ENCODE results near the gene CCL17. TPM values are rescaled to one million over a fixed set of nuclear protein-coding genes. Genes with fewer than 3 reads are reported as not detected.
"Not testable (repeated sequence)": the region's sequence is repeated elsewhere in the genome, so short reads cannot be mapped to it uniquely, and the experiment has no call there.

Gene CCL17
- total RNA-seq, 1 donor from 2014 or later, result 2.8 TPM

DNA sequence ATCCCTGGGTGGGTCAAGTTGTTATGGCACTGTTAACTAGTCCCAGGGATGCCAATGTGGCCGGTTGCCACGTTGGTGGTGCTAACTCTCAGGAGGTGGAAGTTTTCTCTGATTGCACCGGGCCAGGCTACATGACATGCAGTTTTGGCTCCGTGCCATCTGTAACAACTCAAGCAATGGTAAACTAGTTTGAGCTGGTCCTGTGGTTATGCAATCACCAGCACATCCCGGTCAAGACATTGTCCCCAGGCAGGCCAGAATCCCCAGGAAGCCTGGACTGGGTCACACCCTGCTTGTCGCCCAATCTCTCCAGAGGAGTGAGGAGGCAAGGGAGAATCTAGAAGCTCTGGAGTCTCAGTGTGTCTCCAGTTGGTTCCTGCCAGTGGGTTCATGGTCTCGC is 10.1 kb upstream of the CCL17 start:
- intact Hi-C loops (cut with DNase I), result no loop called here
- ATAC-seq (no peak), DNase-seq (no peak)
- no peaks in the 10 kb centered on the region for H3K9me3 ChIP-seq
- no peaks in the 10 kb centered on the region for H3K36me3 ChIP-seq
- no peaks in the 10 kb centered on the region for H3K4me1 ChIP-seq
- TF ChIP-seq, protein P1, sequence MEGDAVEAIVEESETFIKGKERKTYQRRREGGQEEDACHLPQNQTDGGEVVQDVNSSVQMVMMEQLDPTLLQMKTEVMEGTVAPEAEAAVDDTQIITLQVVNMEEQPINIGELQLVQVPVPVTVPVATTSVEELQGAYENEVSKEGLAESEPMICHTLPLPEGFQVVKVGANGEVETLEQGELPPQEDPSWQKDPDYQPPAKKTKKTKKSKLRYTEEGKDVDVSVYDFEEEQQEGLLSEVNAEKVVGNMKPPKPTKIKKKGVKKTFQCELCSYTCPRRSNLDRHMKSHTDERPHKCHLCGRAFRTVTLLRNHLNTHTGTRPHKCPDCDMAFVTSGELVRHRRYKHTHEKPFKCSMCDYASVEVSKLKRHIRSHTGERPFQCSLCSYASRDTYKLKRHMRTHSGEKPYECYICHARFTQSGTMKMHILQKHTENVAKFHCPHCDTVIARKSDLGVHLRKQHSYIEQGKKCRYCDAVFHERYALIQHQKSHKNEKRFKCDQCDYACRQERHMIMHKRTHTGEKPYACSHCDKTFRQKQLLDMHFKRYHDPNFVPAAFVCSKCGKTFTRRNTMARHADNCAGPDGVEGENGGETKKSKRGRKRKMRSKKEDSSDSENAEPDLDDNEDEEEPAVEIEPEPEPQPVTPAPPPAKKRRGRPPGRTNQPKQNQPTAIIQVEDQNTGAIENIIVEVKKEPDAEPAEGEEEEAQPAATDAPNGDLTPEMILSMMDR (IDR thresholded peaks at IDR 0.05), result no peak
- no peak overlapping the region for H3K4me3 ChIP-seq
- H3K27me3 ChIP-seq (ENCODE audit: low read depth), result no peaks in the 10 kb centered on the region
- no peak overlapping the region for H3K27ac ChIP-seq

GRCh38 chr16:57395026-57395425 is 9.5 kb upstream of the CCL17 start:
- TF ChIP-seq, protein P1 (IDR thresholded peaks at IDR 0.05), result no peak
- no peak overlapping the region for H3K4me3 ChIP-seq
- DNase-seq (no peak), ATAC-seq (no peak)
- intact Hi-C loops (cut with DNase I), result no loop called here
- no peaks in the 10 kb centered on the region for H3K27me3 ChIP-seq (ENCODE audit: low read depth)
- no peaks in the 10 kb centered on the region for H3K4me1 ChIP-seq
- H3K27ac ChIP-seq, result no peak overlapping the region
- no peaks in the 10 kb centered on the region for H3K9me3 ChIP-seq
- no peaks in the 10 kb centered on the region for H3K36me3 ChIP-seq

DNA sequence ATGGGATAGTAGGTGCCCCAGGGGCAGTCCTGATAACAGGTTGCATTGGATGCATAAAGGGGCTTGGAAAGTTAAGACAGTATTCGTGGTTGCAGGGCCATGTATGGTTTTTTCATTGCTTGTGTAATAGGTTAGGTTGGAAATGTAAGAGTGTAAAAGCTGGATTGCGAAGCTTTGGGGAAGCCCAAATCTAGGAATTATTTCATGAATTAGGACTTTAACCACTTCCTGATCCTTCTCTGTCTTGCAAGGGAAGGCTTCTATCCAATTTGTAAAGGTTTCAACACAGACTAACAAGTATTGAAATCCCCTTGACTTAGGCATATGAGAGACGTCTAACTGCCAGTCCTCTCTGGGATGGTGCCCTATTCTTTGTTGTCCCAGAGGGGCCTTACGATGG is 7.8 kb upstream of the CCL17 start:
- TF ChIP-seq, protein P1 (IDR thresholded peaks at IDR 0.05), result no peak
- no peaks in the 10 kb centered on the region for H3K9me3 ChIP-seq
- H3K4me1 ChIP-seq, result no peaks in the 10 kb centered on the region
- H3K4me3 ChIP-seq, result no peak overlapping the region
- no peak for ATAC-seq
- H3K36me3 ChIP-seq, result no peaks in the 10 kb centered on the region
- no peaks in the 10 kb centered on the region for H3K27me3 ChIP-seq (ENCODE audit: low read depth)
- DNase-seq, result no peak
- intact Hi-C loops (cut with DNase I), result no loop called here
- no peak overlapping the region for H3K27ac ChIP-seq

- H3K36me3 ChIP-seq; intact Hi-C loops (cut with DNase I); DNase-seq; H3K27ac ChIP-seq; H3K4me3 ChIP-seq; ATAC-seq; H3K9me3 ChIP-seq; H3K4me1 ChIP-seq; H3K27me3 ChIP-seq (ENCODE audit: low read depth): not testable (repeated sequence)
Observed at GRCh38 chr16:57397493-57397892, 7.1 kb upstream of the CCL17 start.

DNA sequence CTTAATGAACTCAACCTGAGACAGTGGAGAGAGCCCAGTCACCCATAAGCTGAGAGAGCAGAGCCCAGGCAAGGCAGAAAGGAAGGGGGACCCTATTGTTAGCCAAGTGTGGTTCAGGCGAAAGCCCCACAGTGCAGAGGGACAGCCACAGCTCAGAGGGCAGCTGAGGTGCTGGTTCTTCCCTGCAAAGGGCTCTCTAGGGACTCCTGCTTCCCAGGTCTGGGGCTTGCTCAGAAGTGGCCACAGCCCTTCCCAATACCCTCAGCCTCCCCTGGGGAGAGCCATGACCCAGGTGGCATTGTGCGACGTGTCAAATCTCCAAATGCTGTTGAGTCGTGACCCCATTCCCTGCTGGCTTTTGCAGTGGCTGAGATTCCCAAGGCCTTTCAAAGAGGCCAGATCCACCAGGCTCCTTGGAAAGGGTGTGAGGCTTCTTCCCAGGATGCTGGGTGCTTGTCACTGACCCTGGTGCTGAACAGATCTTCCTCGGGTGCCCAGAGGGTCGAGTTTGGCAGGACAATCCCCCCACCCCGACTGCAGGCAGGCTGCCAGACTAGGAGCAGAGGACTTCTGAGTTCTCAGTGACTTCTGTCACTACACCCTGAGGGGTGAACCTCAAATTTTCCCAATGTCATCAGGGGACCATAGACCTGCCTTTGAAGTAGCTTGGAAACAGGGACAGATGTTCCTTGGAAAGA is 2.5 kb upstream of the CCL17 start:
- Histone ChIP-seq H3K27me3 (ENCODE audit: low read depth) (no peaks in the 10 kb centered on the region), H3K4me1 (no peaks in the 10 kb centered on the region), H3K9me3 (no peaks in the 10 kb centered on the region), H3K36me3 (no peaks in the 10 kb centered on the region), H3K4me3 (no peak overlapping the region), H3K27ac (no peak overlapping the region)
- ATAC-seq (no peak), DNase-seq (no peak)
- TF ChIP-seq, protein P1 (IDR thresholded peaks at IDR 0.05), result no peak
- intact Hi-C loops (cut with DNase I), result no loop called here

- TF ChIP-seq, protein P1 (IDR thresholded peaks at IDR 0.05), result no peak
- Histone ChIP-seq H3K4me3 (no peak overlapping the region), H3K4me1 (peaks cover 19% of the 10 kb centered on the region), H3K27ac (no peak overlapping the region), H3K36me3 (no peaks in the 10 kb centered on the region), H3K9me3 (no peaks in the 10 kb centered on the region), H3K27me3 (ENCODE audit: low read depth) (no peaks in the 10 kb centered on the region)
- intact Hi-C loops (cut with DNase I), result no loop called here
- DNase-seq (no peak), ATAC-seq (no peak)
Observed at GRCh38 chr16:57405097-57405496, 530 bp downstream of the CCL17 start.
